CD4-positive, alpha-beta T cell (primary cell): Measurements from ENCODE around the gene SORD. TPM values are rescaled to one million over a fixed set of nuclear protein-coding genes. Genes with fewer than 3 reads are reported as not detected.

ENCODE experiments used
- ATAC-seq: fragments of 200-7000 bp; cut with Tn5 transposase; one replicate; pipeline ENCODE4 v1.10.0; 2022; ENCODE audit warnings: mild to moderate bottlenecking; ENCODE audit not compliant: poor library complexity
- CTCF ChIA-PET: fragments of 350-600 bp; sonication (Branson Sonifier 250); formaldehyde crosslinking; loops from one replicate; lab custom pipeline; 2021; ENCODE audit warnings: antibody characterized with exemption, inconsistent platforms; lab: Charles Lee
- POLR2A ChIA-PET: fragments of 350-600 bp; sonication (Branson Sonifier 250); formaldehyde crosslinking; loops from one replicate; lab custom pipeline; 2021; ENCODE audit warnings: antibody characterized with exemption, inconsistent platforms; lab: Charles Lee
- DNase-seq, 14 experiments: peaks; one replicate each; pipeline ENCODE4 v3.0.0-alpha.2; 2013 to 2020; ENCODE audit warnings: mixed read lengths in 2 of 14
- H3K27ac ChIP-seq, 2 donors: one replicate each; pipeline versions ENCODE4 v1.5.1 to v1.7.0; 2013; ENCODE audit warnings: low read length in 2 of 2, low read depth in 1 of 2, mild to moderate bottlenecking in 1 of 2
- H3K27me3 ChIP-seq, 2 experiments: 1 replicate in 1 of 2; 2 replicates in 1 of 2; pipeline versions ENCODE4 v1.6.1 to v1.7.0; 2013; ENCODE audit warnings: low read length in 2 of 2, control low read depth in 1 of 2, mild to moderate bottlenecking in 1 of 2, moderate library complexity in 1 of 2; ENCODE audit not compliant: insufficient read depth in 2 of 2, control insufficient read depth in 1 of 2
- H3K36me3 ChIP-seq: one replicate; pipeline ENCODE4 v1.6.1; 2013; ENCODE audit warnings: low read length, control low read depth; ENCODE audit not compliant: insufficient read depth
- H3K4me1 ChIP-seq: one replicate; pipeline ENCODE4 v1.6.1; 2013; ENCODE audit warnings: low read length, control low read depth; ENCODE audit not compliant: insufficient read depth
- H3K4me3 ChIP-seq: one replicate; pipeline ENCODE4 v1.5.1; 2013; ENCODE audit warnings: mild to moderate bottlenecking, low read length, moderate library complexity
- H3K9me3 ChIP-seq, 2 experiments: 1 replicate in 1 of 2; 2 replicates in 1 of 2; pipeline versions ENCODE4 v1.6.1 to v1.7.0; 2013; ENCODE audit warnings: low read length in 2 of 2, mild to moderate bottlenecking in 2 of 2, control low read depth in 1 of 2, moderate library complexity in 1 of 2; ENCODE audit not compliant: control insufficient read depth in 1 of 2, insufficient read depth in 1 of 2
- H3K27ac Mint-ChIP-seq: one replicate; pipeline ENCODE4 v1.8.0; 2020; ENCODE audit warnings: mixed read lengths
- H3K27me3 Mint-ChIP-seq: one replicate; pipeline ENCODE4 v1.8.0; 2021; ENCODE audit warnings: mixed read lengths
- H3K36me3 Mint-ChIP-seq: one replicate; pipeline ENCODE4 v1.8.0; 2021; ENCODE audit warnings: low read depth, mixed read lengths
- H3K4me1 Mint-ChIP-seq: one replicate; pipeline ENCODE4 v1.8.0; 2021; ENCODE audit warnings: low read depth, mixed read lengths
- H3K4me3 Mint-ChIP-seq: one replicate; pipeline ENCODE4 v1.8.0; 2020; ENCODE audit warnings: mild to moderate bottlenecking, mixed read lengths
- H3K9me3 Mint-ChIP-seq: one replicate; pipeline ENCODE4 v1.8.0; 2020; ENCODE audit warnings: mixed read lengths
- intact Hi-C, 2 experiments: fragments of 100-400 bp; cut with DNase I in 1 of 2; cut with micrococcal nuclease in 1 of 2; formaldehyde crosslinking; loops; one replicate each; pipeline versions ENCODE4 v1.15.1 to v1.9.0; 2023 to 2025; cut with DNase I, micrococcal nuclease
- total RNA-seq, 174 experiments: library from RNA in 2 of 174; stranded (reverse) in 2 of 174; gene quantifications; one replicate each; pipeline ENCODE4 v1.2.3 and lab custom pipeline; 2021 to 2026
- TF ChIP-seq, protein P1 (sequence below): fragments of 200-600 bp; IDR thresholded peaks from one replicate; pipeline ENCODE4 v1.8.0; 2022; ENCODE audit warnings: antibody characterized with exemption, mild to moderate bottlenecking

The SORD gene
- total RNA-seq, 2 experiments from 2014 or later, result 1.7 to 1.8 TPM

DNA sequence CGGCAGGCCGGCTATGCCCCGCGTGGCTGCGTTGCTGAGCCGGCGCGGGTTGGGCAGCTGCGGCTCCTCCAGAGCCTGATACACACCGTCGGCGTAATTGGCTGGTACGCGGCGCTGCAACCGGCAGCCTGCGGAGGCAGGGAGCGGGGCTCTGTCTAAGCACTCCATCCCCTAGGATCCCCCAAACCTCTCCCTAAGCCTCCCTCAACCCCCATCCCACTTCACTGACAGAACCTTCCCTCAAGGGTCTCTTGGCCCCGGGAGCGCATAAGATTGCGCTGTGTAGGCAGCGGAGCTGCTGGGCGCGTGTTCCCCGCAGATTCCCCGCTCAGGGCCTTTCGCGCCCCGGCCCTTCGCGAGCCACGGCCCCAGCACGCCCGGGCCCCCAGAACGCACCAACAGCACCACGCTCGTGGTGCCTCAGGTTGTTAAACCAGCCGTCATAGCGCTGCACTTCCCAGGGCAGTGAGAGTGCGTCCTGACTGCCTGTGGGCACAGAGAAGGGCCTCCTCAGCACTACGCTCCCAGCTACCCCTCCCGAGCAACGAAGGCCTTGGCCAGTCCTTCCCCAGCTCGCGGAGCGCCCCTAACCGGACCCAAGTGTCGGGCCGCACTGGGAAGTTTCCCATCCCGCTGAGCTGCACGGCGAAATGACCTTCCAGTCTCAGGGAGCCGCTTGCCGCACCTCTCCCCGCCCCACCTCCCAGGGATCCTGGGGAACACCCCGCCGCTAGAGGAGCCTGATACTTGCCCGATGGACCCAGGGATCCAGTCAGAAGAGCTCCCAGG lies 89.8 kb downstream of the SORD start:
- Mint-ChIP-seq H3K4me1 (peaks cover 56% of the 10 kb centered on the region), H3K27ac (no peak overlapping the region), H3K9me3 (no peaks in the 10 kb centered on the region), H3K4me3 (peak overlapping the region; percentile 36), H3K36me3 (no peaks in the 10 kb centered on the region), H3K27me3 (peaks cover 84% of the 10 kb centered on the region)
- ATAC-seq (peak; percentile 18), DNase-seq (no peak)
- ChIA-PET CTCF (no interaction called here), POLR2A (no interaction called here)
- H3K36me3 ChIP-seq, result no peaks in the 10 kb centered on the region
- H3K4me3 ChIP-seq, result no peak overlapping the region
- H3K9me3 ChIP-seq, result peaks cover 0 to 30% of the 10 kb centered on the region in 2 experiments
- TF ChIP-seq, protein P1, sequence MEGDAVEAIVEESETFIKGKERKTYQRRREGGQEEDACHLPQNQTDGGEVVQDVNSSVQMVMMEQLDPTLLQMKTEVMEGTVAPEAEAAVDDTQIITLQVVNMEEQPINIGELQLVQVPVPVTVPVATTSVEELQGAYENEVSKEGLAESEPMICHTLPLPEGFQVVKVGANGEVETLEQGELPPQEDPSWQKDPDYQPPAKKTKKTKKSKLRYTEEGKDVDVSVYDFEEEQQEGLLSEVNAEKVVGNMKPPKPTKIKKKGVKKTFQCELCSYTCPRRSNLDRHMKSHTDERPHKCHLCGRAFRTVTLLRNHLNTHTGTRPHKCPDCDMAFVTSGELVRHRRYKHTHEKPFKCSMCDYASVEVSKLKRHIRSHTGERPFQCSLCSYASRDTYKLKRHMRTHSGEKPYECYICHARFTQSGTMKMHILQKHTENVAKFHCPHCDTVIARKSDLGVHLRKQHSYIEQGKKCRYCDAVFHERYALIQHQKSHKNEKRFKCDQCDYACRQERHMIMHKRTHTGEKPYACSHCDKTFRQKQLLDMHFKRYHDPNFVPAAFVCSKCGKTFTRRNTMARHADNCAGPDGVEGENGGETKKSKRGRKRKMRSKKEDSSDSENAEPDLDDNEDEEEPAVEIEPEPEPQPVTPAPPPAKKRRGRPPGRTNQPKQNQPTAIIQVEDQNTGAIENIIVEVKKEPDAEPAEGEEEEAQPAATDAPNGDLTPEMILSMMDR, result no peak
- H3K27me3 ChIP-seq, result peaks cover 82 to 83% of the 10 kb centered on the region in 2 experiments
- peaks cover 52% of the 10 kb centered on the region for H3K4me1 ChIP-seq
- no peak overlapping the region for H3K27ac ChIP-seq
- intact Hi-C loops, result no loop called here

DNA sequence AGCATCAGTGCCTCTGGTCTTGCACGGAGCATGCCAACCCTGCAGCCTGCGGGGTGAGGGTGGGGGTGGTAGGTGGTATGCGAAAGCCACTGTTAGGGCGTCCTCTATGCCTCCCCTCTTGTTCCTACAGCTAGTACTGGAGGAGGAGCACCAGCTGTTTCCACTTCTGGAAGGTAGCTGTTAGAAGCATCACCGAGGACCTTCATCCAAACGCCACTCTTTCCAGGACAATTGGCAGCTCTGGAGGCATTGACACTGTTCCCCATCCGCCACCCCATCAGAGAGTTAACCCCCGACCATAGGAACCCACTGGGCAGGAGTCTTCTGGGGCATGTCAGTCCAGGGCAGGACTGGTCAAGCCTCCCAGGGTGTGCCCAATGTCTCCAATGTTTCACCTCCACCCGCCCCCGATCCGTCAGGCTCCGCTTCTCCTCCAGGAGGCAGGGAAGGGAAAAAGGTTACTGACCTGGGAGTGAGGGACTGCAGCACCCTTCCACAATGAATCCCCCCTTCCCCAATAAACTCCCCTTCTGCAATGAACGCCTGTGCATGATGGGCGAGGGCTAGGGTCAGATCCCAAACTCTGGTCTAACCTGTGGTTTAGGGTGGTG lies 90.5 kb downstream of the SORD start:
- Histone ChIP-seq H3K27ac (no peak overlapping the region), H3K27me3 (peaks cover 84 to 85% of the 10 kb centered on the region in 2 experiments), H3K4me1 (peaks cover 55% of the 10 kb centered on the region), H3K36me3 (no peaks in the 10 kb centered on the region), H3K4me3 (no peak overlapping the region), H3K9me3 (peaks cover 0 to 32% of the 10 kb centered on the region in 2 experiments)
- DNase-seq (no peak), ATAC-seq (no peak)
- H3K9me3 Mint-ChIP-seq, result no peaks in the 10 kb centered on the region
- H3K27me3 Mint-ChIP-seq, result peaks cover 90% of the 10 kb centered on the region
- H3K36me3 Mint-ChIP-seq, result no peaks in the 10 kb centered on the region
- POLR2A ChIA-PET, result no interaction called here
- CTCF ChIA-PET, result no interaction called here
- H3K4me1 Mint-ChIP-seq, result peaks cover 62% of the 10 kb centered on the region
- H3K4me3 Mint-ChIP-seq, result peak overlapping the region; percentile 50
- TF ChIP-seq, protein P1, result no peak
- intact Hi-C loops, result no loop called here
- H3K27ac Mint-ChIP-seq, result no peak overlapping the region

DNA sequence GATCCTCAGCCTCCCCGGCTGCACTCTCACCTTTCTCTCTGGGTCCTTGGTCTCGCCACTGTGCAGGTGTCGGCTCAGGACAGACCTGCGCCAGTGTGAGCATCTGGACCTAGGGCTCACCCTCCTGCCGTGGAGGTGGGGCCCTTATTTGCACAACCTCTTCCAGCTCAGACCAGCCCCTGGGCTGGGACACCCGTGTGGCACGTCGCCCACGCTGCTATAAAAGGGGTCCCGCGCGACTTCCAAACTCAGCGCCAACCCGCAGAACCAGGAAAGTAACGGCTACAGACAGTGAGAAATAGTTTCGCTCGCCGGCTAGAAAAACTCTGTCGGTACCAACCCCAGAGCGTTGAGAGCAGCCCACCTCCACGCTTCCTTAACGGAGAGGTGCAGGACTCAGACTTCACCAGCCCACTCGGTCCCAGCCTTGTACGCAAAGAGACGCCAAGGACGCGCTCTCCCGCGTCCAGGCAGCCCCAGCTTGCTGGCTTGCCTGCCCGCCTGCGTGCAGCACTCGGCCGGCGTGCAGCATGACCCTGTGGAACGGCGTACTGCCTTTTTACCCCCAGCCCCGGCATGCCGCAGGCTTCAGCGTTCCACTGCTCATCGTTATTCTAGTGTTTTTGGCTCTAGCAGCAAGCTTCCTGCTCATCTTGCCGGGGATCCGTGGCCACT lies 91.2 kb downstream of the SORD start, which contains the start of the genes DUOX2 and DUOXA2:
Gene DUOX2 (minus strand): TSS at position 97 of the 675 bp plus-strand sequence. CDS start 761 bp downstream, outside the sequence.
Gene DUOXA2 (plus strand): TSS at position 251 of the 675 bp plus-strand sequence. CDS start 280 bp downstream, at position 531.
- H3K27ac Mint-ChIP-seq, result no peak within 1 kb of the TSS
- ChIA-PET CTCF (no interaction called here), POLR2A (interaction anchor here (0.5 kb wide), 1 partner anchor 894 kb away, joined by 4 read pairs; no protein-coding TSS in a partner anchor)
- ATAC-seq (no peak), DNase-seq (no peak)
- H3K4me3 Mint-ChIP-seq, result peak within 1 kb of the TSS; percentile 50
- Histone ChIP-seq H3K4me3 (no peak within 1 kb of the TSS), H3K4me1 (peaks cover 55% of the 10 kb centered on the region), H3K9me3 (peaks cover 0 to 32% of the 10 kb centered on the region in 2 experiments), H3K27ac (no peak within 1 kb of the TSS), H3K36me3 (no peaks in the 10 kb centered on the region), H3K27me3 (peaks cover 78 to 79% of the 10 kb centered on the region in 2 experiments)
- peaks cover 86% of the 10 kb centered on the region for H3K27me3 Mint-ChIP-seq
- no peaks in the 10 kb centered on the region for H3K36me3 Mint-ChIP-seq
- intact Hi-C loops, result no loop called here
- no peaks in the 10 kb centered on the region for H3K9me3 Mint-ChIP-seq
- peaks cover 62% of the 10 kb centered on the region for H3K4me1 Mint-ChIP-seq
- TF ChIP-seq, protein P1, result no peak
